Measurements from ENCODE around the gene TTLL3. TPM values are rescaled to one million over a fixed set of nuclear protein-coding genes. Genes with fewer than 3 reads are reported as not detected.

Gene TTLL3
- total RNA-seq, 2 donors from 2014 or later, result 24.1 to 88.0 TPM

- Histone ChIP-seq H3K4me1 (no peaks in the 10 kb centered on the region), H3K36me3 (replicated peaks in 1 of 2; ENCODE audit: insufficient read depth in 1 of 2, low read depth in 2 of 2) (no peaks in the 10 kb centered on the region), H3K27ac (no peak overlapping the region), H3K4me3 (no peak overlapping the region), H3K9me3 (no peaks in the 10 kb centered on the region), H3K27me3 (no peaks in the 10 kb centered on the region)
- intact Hi-C loops (cut with DNase I), result no loop called here
- no peak for ATAC-seq
- DNase-seq, result no peak
- 81 to 85% methylated on average over 8 to 12 of the region's 12 CpGs for WGBS, 2 donors
- TF ChIP-seq CTCF (IDR thresholded peaks at IDR 0.05) (no peak), POLR2A (IDR thresholded peaks at IDR 0.05) (no peak)
These were observed 10.5 kb downstream of the TTLL3 start for GRCh38 chr3:9820543-9820942.

- H3K4me1 ChIP-seq, result no peaks in the 10 kb centered on the region
- intact Hi-C loops (cut with DNase I), result no loop called here
- no peaks in the 10 kb centered on the region for H3K36me3 ChIP-seq (replicated peaks in 1 of 2; ENCODE audit: insufficient read depth in 1 of 2, low read depth in 2 of 2)
- ATAC-seq (no peak), DNase-seq (no peak)
- no peaks in the 10 kb centered on the region for H3K27me3 ChIP-seq
- WGBS, 2 donors, result 58 to 63% methylated on average over 2 of the region's 2 CpGs
- peak in 1 of 7 experiments; percentile 15 for TF ChIP-seq CTCF (IDR thresholded peaks at IDR 0.05)
- no peak for TF ChIP-seq POLR2A (IDR thresholded peaks at IDR 0.05)
- H3K4me3 ChIP-seq, result no peak overlapping the region
- no peak overlapping the region for H3K27ac ChIP-seq
- no peaks in the 10 kb centered on the region for H3K9me3 ChIP-seq
These were observed 10.9 kb downstream of the TTLL3 start for GRCh38 chr3:9820946-9821345.

GRCh38 chr3:9825451-9826040 lies 15.5 kb downstream of the TTLL3 start:
- Histone ChIP-seq H3K27me3 (no peaks in the 10 kb centered on the region), H3K9me3 (no peaks in the 10 kb centered on the region), H3K36me3 (replicated peaks in 1 of 2; ENCODE audit: insufficient read depth in 1 of 2, low read depth in 2 of 2) (no peaks in the 10 kb centered on the region), H3K4me3 (no peak overlapping the region), H3K4me1 (no peaks in the 10 kb centered on the region), H3K27ac (no peak overlapping the region)
- DNase-seq (no peak), ATAC-seq (no peak)
- 54 to 62% methylated on average over 9 to 14 of the region's 14 CpGs for WGBS, 2 donors
- TF ChIP-seq CTCF (IDR thresholded peaks at IDR 0.05) (no peak), POLR2A (IDR thresholded peaks at IDR 0.05) (no peak)
- intact Hi-C loops (cut with DNase I), result no loop called here

- Histone ChIP-seq H3K36me3 (replicated peaks in 1 of 2; ENCODE audit: insufficient read depth in 1 of 2, low read depth in 2 of 2) (no peaks in the 10 kb centered on the region), H3K27ac (no peak overlapping the region), H3K4me1 (no peaks in the 10 kb centered on the region), H3K4me3 (no peak overlapping the region), H3K27me3 (no peaks in the 10 kb centered on the region), H3K9me3 (no peaks in the 10 kb centered on the region)
- WGBS, 2 donors, result 72 to 74% methylated on average over 7 to 20 of the region's 20 CpGs
- DNase-seq (peak in 3 of 4 donors; percentile 32 to 41 (median 38)), ATAC-seq (peak; percentile 70)
- intact Hi-C loops (cut with DNase I), result no loop called here
- TF ChIP-seq CTCF (IDR thresholded peaks at IDR 0.05) (peak in 5 of 7 experiments; percentile 10 to 45 (median 27)), POLR2A (IDR thresholded peaks at IDR 0.05) (no peak)
These were observed 16.9 kb downstream of the TTLL3 start for GRCh38 chr3:9826815-9827573.

All from body of pancreas (tissue), 4 donors.